ENCODE results near the gene NDUFV2. TPM values are rescaled to one million over a fixed set of nuclear protein-coding genes. Genes with fewer than 3 reads are reported as not detected.

The NDUFV2 gene
- total and polyA plus RNA-seq, 2 of the 13 experiments (the other 11 are each of a cell fraction or from before 2014, with no cell fraction given), result 216 to 299 TPM

- TF ChIP-seq PLRG1 (conservative IDR thresholded peaks at IDR 0.05) (no peak), FOXJ3 (CRISPR knock-in tag; IDR thresholded peaks at IDR 0.05; ENCODE audit: borderline replicate concordance) (peak; percentile 36; the same call in 1 of the 2 replicates), ELF3 (CRISPR knock-in tag; IDR thresholded peaks at IDR 0.05) (peak; percentile 89), TBL1XR1 (IDR thresholded peaks at IDR 0.05; ENCODE audit: borderline replicate concordance, low read length, partially characterized antibody) (peak; percentile 69), RELA (CRISPR knock-in tag; IDR thresholded peaks at IDR 0.05) (0 out of 2 replicates have a peak, but pooled peaks have one; percentile 51), IKZF5 (CRISPR knock-in tag; IDR thresholded peaks at IDR 0.05) (0 out of 2 replicates have a peak, but pooled peaks have one; percentile 38), ZNF317 (CRISPR knock-in tag; IDR thresholded peaks at IDR 0.05) (0 out of 2 replicates have a peak, but pooled peaks have one; percentile 28), CSRNP1 (CRISPR knock-in tag; IDR thresholded peaks at IDR 0.05) (no peak), FOXP1 (IDR thresholded peaks at IDR 0.05) (no peak), FOXP1 (CRISPR knock-in tag; IDR thresholded peaks at IDR 0.05) (peak; percentile 39; the same call in 1 of the 2 replicates), FOSL1 (CRISPR knock-in tag; IDR thresholded peaks at IDR 0.05; ENCODE audit: borderline replicate concordance) (no peak), PAXIP1 (CRISPR knock-in tag; conservative IDR thresholded peaks at IDR 0.05) (peak; percentile 92), ZNF33B (CRISPR knock-in tag; IDR thresholded peaks at IDR 0.05) (no peak), GATAD2A (CRISPR knock-in tag; IDR thresholded peaks at IDR 0.05) (peak; percentile 73), DMAP1 (CRISPR knock-in tag; IDR thresholded peaks at IDR 0.05) (no peak), KMT2B (CRISPR knock-in tag; IDR thresholded peaks at IDR 0.05) (0 out of 2 replicates have a peak, but pooled peaks have one; percentile 4), ZNF17 (CRISPR knock-in tag; IDR thresholded peaks at IDR 0.05) (no peak), MED8 (CRISPR knock-in tag; IDR thresholded peaks at IDR 0.05; ENCODE audit: insufficient replicate concordance) (no peak)
- TF ChIP-seq, protein P1, sequence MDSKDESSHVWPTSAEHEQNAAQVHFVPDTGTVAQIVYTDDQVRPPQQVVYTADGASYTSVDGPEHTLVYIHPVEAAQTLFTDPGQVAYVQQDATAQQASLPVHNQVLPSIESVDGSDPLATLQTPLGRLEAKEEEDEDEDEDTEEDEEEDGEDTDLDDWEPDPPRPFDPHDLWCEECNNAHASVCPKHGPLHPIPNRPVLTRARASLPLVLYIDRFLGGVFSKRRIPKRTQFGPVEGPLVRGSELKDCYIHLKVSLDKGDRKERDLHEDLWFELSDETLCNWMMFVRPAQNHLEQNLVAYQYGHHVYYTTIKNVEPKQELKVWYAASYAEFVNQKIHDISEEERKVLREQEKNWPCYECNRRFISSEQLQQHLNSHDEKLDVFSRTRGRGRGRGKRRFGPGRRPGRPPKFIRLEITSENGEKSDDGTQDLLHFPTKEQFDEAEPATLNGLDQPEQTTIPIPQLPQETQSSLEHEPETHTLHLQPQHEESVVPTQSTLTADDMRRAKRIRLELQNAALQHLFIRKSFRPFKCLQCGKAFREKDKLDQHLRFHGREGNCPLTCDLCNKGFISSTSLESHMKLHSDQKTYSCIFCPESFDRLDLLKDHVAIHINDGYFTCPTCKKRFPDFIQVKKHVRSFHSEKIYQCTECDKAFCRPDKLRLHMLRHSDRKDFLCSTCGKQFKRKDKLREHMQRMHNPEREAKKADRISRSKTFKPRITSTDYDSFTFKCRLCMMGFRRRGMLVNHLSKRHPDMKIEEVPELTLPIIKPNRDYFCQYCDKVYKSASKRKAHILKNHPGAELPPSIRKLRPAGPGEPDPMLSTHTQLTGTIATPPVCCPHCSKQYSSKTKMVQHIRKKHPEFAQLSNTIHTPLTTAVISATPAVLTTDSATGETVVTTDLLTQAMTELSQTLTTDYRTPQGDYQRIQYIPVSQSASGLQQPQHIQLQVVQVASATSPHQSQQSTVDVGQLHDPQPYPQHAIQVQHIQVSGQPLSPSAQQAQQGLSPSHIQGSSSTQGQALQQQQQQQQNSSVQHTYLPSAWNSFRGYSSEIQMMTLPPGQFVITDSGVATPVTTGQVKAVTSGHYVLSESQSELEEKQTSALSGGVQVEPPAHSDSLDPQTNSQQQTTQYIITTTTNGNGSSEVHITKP (CRISPR knock-in tag; IDR thresholded peaks at IDR 0.05; ENCODE audit: low read depth), result peak; percentile 74; the same call in 1 of the 2 replicates
- TF ChIP-seq, protein P2, sequence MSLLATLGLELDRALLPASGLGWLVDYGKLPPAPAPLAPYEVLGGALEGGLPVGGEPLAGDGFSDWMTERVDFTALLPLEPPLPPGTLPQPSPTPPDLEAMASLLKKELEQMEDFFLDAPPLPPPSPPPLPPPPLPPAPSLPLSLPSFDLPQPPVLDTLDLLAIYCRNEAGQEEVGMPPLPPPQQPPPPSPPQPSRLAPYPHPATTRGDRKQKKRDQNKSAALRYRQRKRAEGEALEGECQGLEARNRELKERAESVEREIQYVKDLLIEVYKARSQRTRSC (CRISPR knock-in tag; IDR thresholded peaks at IDR 0.05; ENCODE audit: low read depth), result no peak
Observed at GRCh38 chr18:9092665-9093064, 9.8 kb upstream of the NDUFV2 start (continued).
